ENCODE measurements around the gene CLSTN2. TPM values are rescaled to one million over a fixed set of nuclear protein-coding genes. Genes with fewer than 3 reads are reported as not detected.

Gene CLSTN2
- total and polyA plus RNA-seq, 2 of the 8 experiments (the other 6 are each of a cell fraction or from before 2014, with no cell fraction given), result 0.39 to 0.52 TPM

DNA sequence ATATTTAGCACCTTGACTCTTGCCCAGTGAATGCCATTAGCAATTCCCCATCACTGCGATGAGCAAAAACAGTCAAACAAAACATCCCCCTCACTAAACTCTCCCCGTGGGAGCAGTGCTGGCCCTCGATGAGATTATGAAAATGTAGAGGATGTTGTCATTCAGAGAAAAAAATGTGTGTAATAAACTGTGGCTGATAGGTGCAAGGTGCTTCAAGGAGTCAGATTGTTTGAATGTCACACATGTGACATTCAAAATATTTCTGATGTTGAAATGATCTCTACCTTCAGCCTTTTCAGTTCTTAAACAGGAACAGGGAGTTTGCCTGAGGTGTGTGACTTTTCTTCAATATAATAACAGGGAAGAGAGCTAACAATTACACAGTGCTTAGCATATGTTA lies 461.1 kb downstream of the CLSTN2 start:
- no peaks in the 10 kb centered on the region for H3K4me1 ChIP-seq (replicated peaks in 1 of 4; ENCODE audit: control insufficient read depth in 3 of 4, insufficient read depth in 4 of 4, low read length in 3 of 4)
- H3K9me3 ChIP-seq (ENCODE audit: insufficient read depth in 2 of 2, low read depth in 1 of 2, low read length in 1 of 2), result no peaks in the 10 kb centered on the region
- no peaks in the 10 kb centered on the region for H3K27me3 ChIP-seq (replicated peaks in 1 of 4; ENCODE audit: control insufficient read depth in 3 of 4, extremely low read depth in 1 of 4, insufficient read depth in 3 of 4, low read length in 3 of 4)
- no peaks in the 10 kb centered on the region for H3K79me2 ChIP-seq (ENCODE audit: control insufficient read depth in 1 of 2, insufficient read depth in 2 of 2, low read length in 2 of 2)
- no peaks in the 10 kb centered on the region for H4K20me1 ChIP-seq (replicated peaks in 1 of 2; ENCODE audit: control insufficient read depth in 1 of 2, insufficient read depth in 2 of 2, low read length in 2 of 2)
- H2AK5ac ChIP-seq (ENCODE audit: low read depth, low read length), result no peak overlapping the region
- no peak overlapping the region for H2BK5ac ChIP-seq (ENCODE audit: low read depth, low read length)
- no peaks in the 10 kb centered on the region for H3K79me1 ChIP-seq (ENCODE audit: low read depth, low read length)
- H3K23ac ChIP-seq (ENCODE audit: insufficient read length), result no peak overlapping the region
- no peak overlapping the region for H4K5ac ChIP-seq (ENCODE audit: insufficient read length, low read depth, low read length)
- CTCF ChIA-PET (ENCODE audit: partially characterized antibody), result no interaction called here
- H4K91ac ChIP-seq (replicated peaks; ENCODE audit: insufficient read length, low read length), result no peak overlapping the region
- no peak overlapping the region for H2AFZ ChIP-seq (ENCODE audit: low read length)
- H2BK12ac ChIP-seq (ENCODE audit: low read depth, low read length), result no peak overlapping the region
- POLR2A ChIA-PET (ENCODE audit: partially characterized antibody), result no interaction called here
- H3K27ac ChIP-seq (ENCODE audit: low read depth, low read length), result no peak overlapping the region
- no peak overlapping the region for H3K9ac ChIP-seq (replicated peaks in 1 of 4; ENCODE audit: extremely low read depth in 1 of 4, low read depth in 3 of 4, low read length in 3 of 4)
- H2BK120ac ChIP-seq (replicated peaks; ENCODE audit: low read depth, low read length), result no peak overlapping the region
- H2BK15ac ChIP-seq (ENCODE audit: low read length), result no peak overlapping the region
- TF ChIP-seq SUZ12 (IDR thresholded peaks at IDR 0.05; ENCODE audit: low read length), result no peak
- TF ChIP-seq POLR2A (IDR thresholded peaks at IDR 0.05; ENCODE audit: control extremely low read depth in 1 of 2, low read depth in 2 of 2, low read length in 2 of 2), result no peak
- no peak for TF ChIP-seq EGR1 (IDR thresholded peaks at IDR 0.05; ENCODE audit: borderline replicate concordance, low read depth, low read length)
- no peak for TF ChIP-seq POLR2AphosphoS5 (IDR thresholded peaks at IDR 0.05; ENCODE audit: low read depth, low read length)
- TF ChIP-seq TBP (IDR thresholded peaks at IDR 0.05; ENCODE audit: low read depth, low read length), result no peak
- no peak for TF ChIP-seq NRF1 (IDR thresholded peaks at IDR 0.05; ENCODE audit: low read depth, low read length)
- TF ChIP-seq, protein P1, sequence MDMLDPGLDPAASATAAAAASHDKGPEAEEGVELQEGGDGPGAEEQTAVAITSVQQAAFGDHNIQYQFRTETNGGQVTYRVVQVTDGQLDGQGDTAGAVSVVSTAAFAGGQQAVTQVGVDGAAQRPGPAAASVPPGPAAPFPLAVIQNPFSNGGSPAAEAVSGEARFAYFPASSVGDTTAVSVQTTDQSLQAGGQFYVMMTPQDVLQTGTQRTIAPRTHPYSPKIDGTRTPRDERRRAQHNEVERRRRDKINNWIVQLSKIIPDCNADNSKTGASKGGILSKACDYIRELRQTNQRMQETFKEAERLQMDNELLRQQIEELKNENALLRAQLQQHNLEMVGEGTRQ (IDR thresholded peaks at IDR 0.05; ENCODE audit: low read length), result no peak
- TF ChIP-seq SIN3A (conservative IDR thresholded peaks at IDR 0.05 in 1 of 2, IDR thresholded peaks at IDR 0.05 in 1 of 2; ENCODE audit: low read depth in 1 of 2, low read length in 2 of 2), result no peak
- TF ChIP-seq POU5F1 (IDR thresholded peaks at IDR 0.05; ENCODE audit: low read depth, low read length), result no peak
- TF ChIP-seq RXRA (IDR thresholded peaks at IDR 0.05; ENCODE audit: insufficient read depth, low read depth, low read length), result no peak
- no peak for TF ChIP-seq GTF2F1 (IDR thresholded peaks at IDR 0.05; ENCODE audit: borderline replicate concordance, low read depth, low read length)
- TF ChIP-seq SP4 (IDR thresholded peaks at IDR 0.05; ENCODE audit: low read length), result no peak
- H3K4me2 ChIP-seq (ENCODE audit: insufficient read depth in 1 of 2, low read depth in 2 of 2, low read length in 2 of 2), result no peak overlapping the region
- H3K18ac ChIP-seq (ENCODE audit: extremely low read depth, low read length), result no peak overlapping the region
- no peak overlapping the region for H3K14ac ChIP-seq (ENCODE audit: insufficient read length)
- DNase-seq (ENCODE audit: low read depth in 1 of 2, low spot score in 2 of 2) (no peak), FAIRE-seq (no peak)
- H3K56ac ChIP-seq (replicated peaks; ENCODE audit: insufficient read length, low read depth, low read length), result no peak overlapping the region
- no peaks in the 10 kb centered on the region for H3K36me3 ChIP-seq (ENCODE audit: control insufficient read depth in 2 of 4, insufficient read depth in 4 of 4, low read length in 3 of 4)
- no peak overlapping the region for H2BK20ac ChIP-seq (ENCODE audit: low read length)
- no peaks in the 10 kb centered on the region for H3K23me2 ChIP-seq (ENCODE audit: low read depth, low read length)
- no peak overlapping the region for H3K4me3 ChIP-seq (ENCODE audit: extremely low read depth in 1 of 4, insufficient read depth in 2 of 4, low read depth in 3 of 4, low read length in 4 of 4)
- no peak overlapping the region for H4K8ac ChIP-seq (ENCODE audit: extremely low read depth, insufficient read depth, low read length)
- H3K4ac ChIP-seq (replicated peaks; ENCODE audit: insufficient read length, low read depth, low read length), result no peak overlapping the region
- WGBS, 2 experiments (ENCODE audit: extremely low coverage in 1 of 2, insufficient coverage in 1 of 2, insufficient read length in 1 of 2, insufficient replicate concordance in 2 of 2, low coverage in 1 of 2, low lambda C conversion rate in 2 of 2, missing lambda C conversion rate in 1 of 2), result 87% methylated on average over 3 of the region's 3 CpGs; no CpG with 5 or more reads in 1 of the 2 experiments

All from H1 (cell line).